Suppressor macrophage treated with lipopolysaccharide for 4 hours (primary cell): ENCODE measurements around the gene HMGN1.

ENCODE experiments used
- DNase-seq: peaks from one replicate; pipeline ENCODE4 v3.0.0-alpha.2; 2020

HMGN1 gene

GRCh38 chr21:39366563-39366962 lies 17.7 kb upstream of the HMGN1 start:
- DNase-seq, result no peak

GRCh38 chr21:39364949-39365348 lies 16.1 kb upstream of the HMGN1 start:
- DNase-seq, result no peak

GRCh38 chr21:39363607-39364555 lies 15.0 kb upstream of the HMGN1 start:
- no peak for DNase-seq

- no peak for DNase-seq
Measured at GRCh38 chr21:39362733-39363132, 13.8 kb upstream of the HMGN1 start.

GRCh38 chr21:39359382-39359781 lies 10.5 kb upstream of the HMGN1 start:
- DNase-seq, result no peak

- no peak for DNase-seq
Measured at GRCh38 chr21:39353295-39353694, 4.4 kb upstream of the HMGN1 start.

GRCh38 chr21:39350094-39351005 lies 1.5 kb upstream of the HMGN1 start:
- no peak for DNase-seq

GRCh38 chr21:39349211-39350093 lies 564 bp upstream of the HMGN1 start:
- DNase-seq, result peak; percentile 94

GRCh38 chr21:39348040-39348354 lies 891 bp downstream of the HMGN1 start:
- peak; percentile 40 for DNase-seq

GRCh38 chr21:39347537-39347936 lies 1.4 kb downstream of the HMGN1 start:
- no peak for DNase-seq

- DNase-seq, result no peak
Measured at GRCh38 chr21:39346671-39347331, 2.1 kb downstream of the HMGN1 start.

- peak; percentile 13 for DNase-seq
Measured at GRCh38 chr21:39346206-39346605, 2.7 kb downstream of the HMGN1 start.

GRCh38 chr21:39345440-39345839 lies 3.4 kb downstream of the HMGN1 start:
- DNase-seq, result no peak

GRCh38 chr21:39344848-39345247 lies 4.0 kb downstream of the HMGN1 start:
- DNase-seq, result no peak

GRCh38 chr21:39341249-39341923 lies 7.5 kb downstream of the HMGN1 start:
- DNase-seq, result no peak

- DNase-seq, result no peak
Measured at GRCh38 chr21:39340687-39341086, 8.2 kb downstream of the HMGN1 start.

GRCh38 chr21:39339231-39339630 lies 9.7 kb downstream of the HMGN1 start:
- DNase-seq, result no peak

- no peak for DNase-seq
Measured at GRCh38 chr21:39336457-39337008, 12.4 kb downstream of the HMGN1 start.

- DNase-seq, result no peak
Measured at GRCh38 chr21:39334611-39335010, 14.3 kb downstream of the HMGN1 start.

GRCh38 chr21:39332175-39332574 lies 16.7 kb downstream of the HMGN1 start:
- no peak for DNase-seq

- DNase-seq, result no peak
Measured at GRCh38 chr21:39330001-39330400, 18.9 kb downstream of the HMGN1 start.
